ENCODE data around the gene ZNF746.

ZNF746 gene

DNA sequence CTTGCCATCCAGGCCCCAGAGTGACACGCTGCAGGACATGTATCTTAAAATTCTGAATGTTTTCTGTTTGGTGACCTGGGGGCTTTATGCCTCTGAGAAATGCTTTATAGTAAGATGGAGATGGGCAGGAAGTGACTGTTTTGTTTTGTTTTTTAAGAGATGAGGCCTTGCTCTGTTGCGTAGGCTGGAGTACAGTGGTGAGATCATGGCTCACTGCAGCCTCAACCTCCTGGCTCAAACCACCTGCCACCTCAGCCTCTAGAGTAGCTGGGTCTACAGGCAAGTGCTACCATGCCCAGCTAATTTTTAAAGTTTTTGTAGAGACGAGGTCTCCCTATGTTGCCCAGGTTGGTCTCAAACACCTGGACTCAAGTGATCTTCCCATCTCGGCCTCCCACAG is 57.4 kb downstream of the ZNF746 start:
- Mint-ChIP-seq H3K36me3 (ENCODE audit: low read depth) (peaks cover 41% of the 10 kb centered on the region), H3K27me3 (ENCODE audit: low read depth) (no peaks in the 10 kb centered on the region), H3K4me1 (no peaks in the 10 kb centered on the region), H3K4me3 (no peak overlapping the region), H3K27ac (no peak overlapping the region), H3K9me3 (no peaks in the 10 kb centered on the region)
- no peak for TF ChIP-seq CTCF (IDR thresholded peaks at IDR 0.05; ENCODE audit: unreplicated experiment in 3 of 3)

GRCh38 chr7:149436358-149436757 is 61.3 kb downstream of the ZNF746 start:
- no peaks in the 10 kb centered on the region for H3K4me1 Mint-ChIP-seq

DNA sequence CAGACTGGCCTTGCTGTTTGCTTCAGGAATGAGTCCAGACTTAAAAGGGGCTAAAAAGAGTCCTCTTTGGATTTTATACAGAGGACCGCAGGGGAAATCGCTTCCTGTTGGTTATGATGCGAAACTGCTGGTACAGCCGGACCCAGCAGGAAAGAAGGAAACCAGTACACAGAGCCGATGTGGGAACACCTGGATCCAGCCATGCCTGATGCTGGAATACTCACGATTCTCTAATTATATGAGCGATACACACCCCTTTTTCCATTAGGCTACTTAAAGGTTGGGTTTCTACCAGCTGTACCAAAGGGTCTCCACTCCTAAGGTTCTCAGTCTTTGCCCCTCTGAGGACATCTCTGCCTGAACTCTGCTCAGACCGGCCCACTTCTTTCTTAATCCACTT is 64.5 kb downstream of the ZNF746 start:
- Mint-ChIP-seq H3K27me3 (ENCODE audit: low read depth) (no peaks in the 10 kb centered on the region), H3K27ac (no peak overlapping the region), H3K9me3 (no peaks in the 10 kb centered on the region), H3K36me3 (ENCODE audit: low read depth) (peaks cover 70% of the 10 kb centered on the region), H3K4me3 (no peak overlapping the region), H3K4me1 (no peaks in the 10 kb centered on the region)
- no peak for TF ChIP-seq CTCF (IDR thresholded peaks at IDR 0.05; ENCODE audit: unreplicated experiment in 3 of 3)

More at GRCh38 chr7:149436358-149436757, 61.3 kb downstream of the ZNF746 start:
- H3K27me3 Mint-ChIP-seq (ENCODE audit: low read depth), result no peaks in the 10 kb centered on the region
- no peak overlapping the region for H3K27ac Mint-ChIP-seq
- TF ChIP-seq CTCF (IDR thresholded peaks at IDR 0.05; ENCODE audit: unreplicated experiment in 3 of 3), result no peak
- no peak overlapping the region for H3K4me3 Mint-ChIP-seq
- H3K9me3 Mint-ChIP-seq, result no peaks in the 10 kb centered on the region
- H3K36me3 Mint-ChIP-seq (ENCODE audit: low read depth), result peaks cover 57% of the 10 kb centered on the region

DNA sequence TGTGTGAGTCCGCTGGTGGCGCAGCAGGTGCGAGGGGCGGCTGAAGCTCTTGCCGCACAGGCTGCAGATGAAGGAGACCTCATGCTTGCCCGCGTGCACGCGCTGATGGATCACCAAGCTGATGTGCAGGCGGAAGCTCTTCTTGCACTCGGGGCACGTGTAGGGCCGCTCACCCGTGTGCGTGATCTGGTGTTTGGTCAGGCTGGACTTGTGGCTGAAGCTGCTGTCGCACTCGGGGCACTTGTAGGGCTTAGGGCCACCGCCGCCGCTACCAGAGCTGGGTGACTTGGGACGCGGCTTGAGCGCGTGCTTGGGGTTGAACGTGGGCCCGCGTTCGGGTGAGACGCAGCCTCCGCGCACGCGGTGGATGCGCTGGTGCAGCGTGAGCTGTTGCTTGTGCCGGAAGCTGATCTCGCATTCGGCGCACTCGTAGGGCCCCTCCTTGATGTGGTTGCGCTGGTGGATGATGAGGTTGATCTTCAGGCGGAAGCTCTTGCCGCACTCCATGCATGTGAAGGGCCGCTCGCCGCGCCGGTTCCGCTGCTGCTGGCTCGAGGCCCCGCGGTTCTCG is 65.4 kb downstream of the ZNF746 start:
- no peaks in the 10 kb centered on the region for H3K4me1 Mint-ChIP-seq
- TF ChIP-seq CTCF (IDR thresholded peaks at IDR 0.05; ENCODE audit: unreplicated experiment in 3 of 3), result no peak
- H3K27me3 Mint-ChIP-seq (ENCODE audit: low read depth), result no peaks in the 10 kb centered on the region
- H3K4me3 Mint-ChIP-seq, result no peak overlapping the region
- H3K36me3 Mint-ChIP-seq (ENCODE audit: low read depth), result peaks cover 66% of the 10 kb centered on the region
- no peak overlapping the region for H3K27ac Mint-ChIP-seq
- no peaks in the 10 kb centered on the region for H3K9me3 Mint-ChIP-seq

DNA sequence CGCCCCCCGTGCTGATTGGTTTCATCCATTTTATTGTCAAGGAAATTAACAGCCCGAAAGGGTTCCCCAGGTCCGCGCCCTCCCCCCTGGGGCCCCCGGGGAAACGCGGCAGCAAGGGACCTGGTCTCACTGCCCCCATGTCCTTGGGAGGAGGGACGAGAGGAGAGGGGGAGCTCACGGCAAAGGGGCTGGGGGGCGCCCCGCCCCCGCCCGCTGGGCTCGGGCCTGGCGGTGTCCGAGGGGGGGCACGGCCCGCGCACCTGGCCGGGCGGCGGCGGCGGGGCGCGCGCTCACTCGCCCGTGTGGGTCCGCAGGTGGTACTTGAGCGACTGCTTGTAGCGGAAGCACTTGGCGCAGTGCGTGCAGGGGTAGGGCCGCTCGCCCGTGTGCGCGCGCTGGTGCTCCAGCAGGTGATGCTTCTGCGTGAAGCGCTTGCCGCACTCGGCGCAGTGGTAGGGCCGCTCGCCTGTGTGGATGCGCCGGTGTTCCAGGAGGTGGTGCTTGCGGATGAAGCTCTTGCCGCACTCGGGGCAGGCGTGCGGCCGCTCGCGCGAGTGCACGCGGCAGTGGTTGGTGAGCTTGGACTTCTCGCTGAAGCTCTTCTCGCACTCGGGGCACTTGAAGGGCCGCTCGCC is 66.0 kb downstream of the ZNF746 start:
- TF ChIP-seq CTCF (IDR thresholded peaks at IDR 0.05; ENCODE audit: unreplicated experiment in 3 of 3), result no peak
- peaks cover 62% of the 10 kb centered on the region for H3K36me3 Mint-ChIP-seq (ENCODE audit: low read depth)
- H3K9me3 Mint-ChIP-seq, result no peaks in the 10 kb centered on the region
- H3K4me3 Mint-ChIP-seq, result no peak overlapping the region
- no peak overlapping the region for H3K27ac Mint-ChIP-seq
- H3K4me1 Mint-ChIP-seq, result no peaks in the 10 kb centered on the region
- H3K27me3 Mint-ChIP-seq (ENCODE audit: low read depth), result no peaks in the 10 kb centered on the region

DNA sequence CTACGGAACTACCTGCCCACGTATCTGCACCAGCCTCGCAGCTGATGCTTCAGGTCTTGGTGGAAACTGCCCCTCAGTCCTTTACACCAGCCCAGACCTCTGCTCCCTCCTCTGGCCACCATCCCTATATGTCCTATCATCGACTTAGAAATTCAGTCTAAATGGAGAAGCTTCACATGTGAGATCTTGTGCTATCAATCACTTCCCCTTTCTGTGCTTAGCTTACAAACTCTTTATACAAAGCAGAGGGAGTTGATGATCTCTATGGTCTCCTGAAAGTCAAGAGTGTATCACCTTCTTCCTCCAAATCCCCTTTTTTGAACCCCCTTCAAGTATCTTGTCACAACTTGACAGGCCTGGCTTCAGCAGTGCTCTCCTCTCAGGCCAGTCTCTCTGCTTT is 67.4 kb downstream of the ZNF746 start:
- H3K27me3 Mint-ChIP-seq (ENCODE audit: low read depth), result no peaks in the 10 kb centered on the region
- peak overlapping the region in 1 of 3 experiments; percentile 23 for H3K27ac Mint-ChIP-seq
- H3K4me3 Mint-ChIP-seq, result no peak overlapping the region
- no peak for TF ChIP-seq CTCF (IDR thresholded peaks at IDR 0.05; ENCODE audit: unreplicated experiment in 3 of 3)
- H3K9me3 Mint-ChIP-seq, result no peaks in the 10 kb centered on the region
- H3K36me3 Mint-ChIP-seq (ENCODE audit: low read depth), result peaks cover 57% of the 10 kb centered on the region
- H3K4me1 Mint-ChIP-seq, result no peaks in the 10 kb centered on the region

Measured in nephron (organoid).